Measurements from ENCODE around the gene TNFRSF18.

GRCh38 chr1:1254667-1254998 lies 48.2 kb upstream of the TNFRSF18 start:
- TF ChIP-seq CTCF (IDR thresholded peaks at IDR 0.05; ENCODE audit: poor library complexity) (no peak), EZH2phosphoT487 (IDR thresholded peaks at IDR 0.05; ENCODE audit: low read depth, severe bottlenecking, unreplicated experiment) (no peak)

Measured in hepatocyte (in vitro differentiated cells).